GM18858 (cell line): ENCODE results near the gene GNAQ.
"Not testable (repeated sequence)": the region's sequence is repeated elsewhere in the genome, so short reads cannot be mapped to it uniquely, and the experiment has no call there.

Experiments
- ATAC-seq: cut with Tn5 transposase; IDR thresholded peaks from one replicate; pipeline ENCODE4 v1.9.1; 2021; ENCODE audit not compliant: unreplicated experiment

The GNAQ gene

DNA sequence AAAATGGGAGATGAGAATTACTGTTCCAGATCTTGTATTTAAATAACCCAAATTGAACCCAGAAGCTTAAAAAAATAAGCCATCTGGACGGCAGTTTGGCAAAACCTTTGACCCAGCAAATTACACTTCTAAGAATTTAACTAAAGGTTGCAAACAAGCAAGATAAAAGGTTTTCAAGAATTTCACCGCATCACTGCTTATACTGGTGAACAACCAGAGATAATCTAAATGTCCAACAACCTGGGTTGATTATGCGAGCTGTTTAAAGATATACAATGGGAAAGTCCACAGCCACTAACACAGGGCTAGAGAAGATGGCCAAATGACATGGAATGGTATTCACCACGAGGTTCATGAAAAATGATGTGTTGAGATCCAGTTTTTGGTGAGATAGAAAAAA is 149.3 kb downstream of the GNAQ start:
- no peak for ATAC-seq

DNA sequence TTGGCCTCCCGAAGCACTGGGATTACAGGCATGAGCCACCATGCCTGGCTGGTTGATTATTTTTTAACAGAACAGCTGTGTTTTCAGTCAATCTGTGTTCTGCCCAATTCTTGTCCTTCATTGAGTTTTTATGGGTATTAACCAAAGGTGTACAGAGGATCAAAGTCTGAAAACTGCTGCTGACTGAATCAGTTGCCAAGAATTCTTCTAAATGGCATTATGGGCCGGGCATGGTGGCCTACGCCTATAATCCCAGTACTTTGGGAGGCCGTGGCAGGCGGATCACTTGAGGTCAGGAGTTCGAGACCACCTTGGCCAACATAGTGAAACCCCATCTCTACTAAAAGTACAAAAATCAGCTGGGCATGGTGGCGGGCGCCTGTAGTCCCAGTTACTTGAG is 150.0 kb downstream of the GNAQ start:
- not testable (repeated sequence) for ATAC-seq

GRCh38 chr9:77881111-77881510 is 150.5 kb downstream of the GNAQ start:
- ATAC-seq, result no peak

- ATAC-seq, result no peak
These were observed 152.1 kb downstream of the GNAQ start for GRCh38 chr9:77879437-77879943.

DNA sequence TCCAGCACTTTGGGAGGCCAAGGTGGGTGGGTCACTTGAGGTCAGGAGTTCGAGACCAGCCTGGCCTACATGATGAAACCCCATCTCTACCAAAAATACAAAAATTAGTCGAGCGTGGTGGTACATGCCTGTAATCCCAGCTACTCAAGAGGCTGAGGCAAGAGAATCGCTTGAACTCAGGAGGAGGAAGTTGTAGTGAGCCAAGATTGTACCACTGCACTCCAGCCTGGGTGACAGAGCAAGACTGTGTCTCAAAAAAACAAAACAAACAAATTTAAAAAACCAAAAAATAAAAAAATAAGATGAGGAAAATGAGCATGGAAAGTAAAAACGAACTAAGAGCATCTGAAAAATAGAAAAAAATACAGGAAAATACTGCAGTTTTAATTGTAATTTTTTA is 152.8 kb downstream of the GNAQ start:
- ATAC-seq, result not testable (repeated sequence)

DNA sequence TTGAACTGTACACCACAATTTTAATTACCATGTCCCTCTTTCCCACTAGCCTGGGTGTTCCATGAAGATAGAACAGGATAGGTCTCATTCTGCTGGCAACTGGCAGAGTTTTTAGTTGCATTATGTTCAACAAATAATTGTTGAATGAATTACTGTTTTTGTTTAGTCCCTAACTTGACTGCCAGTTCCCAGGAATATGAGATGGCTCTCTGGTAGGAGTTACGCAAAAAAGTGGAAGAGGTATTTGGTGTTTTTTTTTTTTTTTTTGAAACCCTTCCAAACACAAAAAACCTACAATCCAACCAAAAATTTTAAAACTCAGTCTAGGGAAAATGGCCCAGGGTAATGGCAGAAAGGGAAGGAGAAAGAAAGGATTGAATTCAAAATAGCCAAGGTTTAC is 153.6 kb downstream of the GNAQ start:
- no peak for ATAC-seq

GRCh38 chr9:77876590-77876989 is 155.0 kb downstream of the GNAQ start:
- ATAC-seq, result no peak

DNA sequence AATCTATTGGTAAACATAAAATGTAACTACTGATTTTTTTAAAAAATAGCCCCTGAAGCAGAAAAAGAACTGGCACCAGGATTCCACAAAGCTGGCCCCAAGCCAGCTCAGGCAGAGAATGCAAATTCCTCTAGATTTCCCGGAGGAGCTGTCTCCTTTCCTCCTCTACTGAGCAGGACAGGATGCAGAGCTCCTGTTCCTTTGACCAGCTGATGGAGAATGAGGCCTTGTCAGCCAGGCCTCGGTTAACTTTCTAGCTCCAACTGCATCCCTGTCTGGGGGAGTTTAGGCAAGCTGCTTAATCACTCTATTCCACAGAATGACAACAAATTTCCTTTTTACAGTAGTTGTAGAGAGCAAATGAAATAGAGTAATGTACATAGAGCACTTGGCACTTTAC is 155.5 kb downstream of the GNAQ start:
- no peak for ATAC-seq

GRCh38 chr9:77872863-77873262 is 158.7 kb downstream of the GNAQ start:
- no peak for ATAC-seq

DNA sequence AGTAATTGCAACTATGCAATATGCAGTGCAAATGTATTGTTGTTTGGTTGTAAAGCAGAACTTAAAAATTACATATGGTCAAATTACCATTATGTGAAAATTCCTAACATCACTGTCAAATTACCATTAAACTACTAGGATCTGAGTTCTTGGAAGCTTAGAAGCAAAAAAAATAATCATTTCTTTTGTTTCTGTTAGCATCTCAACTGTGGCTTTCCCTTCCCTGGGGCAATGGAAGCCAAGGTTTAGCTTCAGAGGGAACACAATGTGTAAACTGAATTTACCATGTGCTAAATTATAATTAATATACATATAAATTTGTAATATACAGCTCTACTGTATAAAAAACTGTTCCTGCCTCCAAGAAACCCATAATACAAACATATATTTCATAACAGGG is 159.4 kb downstream of the GNAQ start:
- no peak for ATAC-seq

- ATAC-seq, result no peak
These were observed 160.1 kb downstream of the GNAQ start for GRCh38 chr9:77871483-77871882.

- ATAC-seq, result no peak
These were observed 164.7 kb downstream of the GNAQ start for GRCh38 chr9:77866878-77867277.

- no peak for ATAC-seq
These were observed 166.1 kb downstream of the GNAQ start for GRCh38 chr9:77865385-77866047.

DNA sequence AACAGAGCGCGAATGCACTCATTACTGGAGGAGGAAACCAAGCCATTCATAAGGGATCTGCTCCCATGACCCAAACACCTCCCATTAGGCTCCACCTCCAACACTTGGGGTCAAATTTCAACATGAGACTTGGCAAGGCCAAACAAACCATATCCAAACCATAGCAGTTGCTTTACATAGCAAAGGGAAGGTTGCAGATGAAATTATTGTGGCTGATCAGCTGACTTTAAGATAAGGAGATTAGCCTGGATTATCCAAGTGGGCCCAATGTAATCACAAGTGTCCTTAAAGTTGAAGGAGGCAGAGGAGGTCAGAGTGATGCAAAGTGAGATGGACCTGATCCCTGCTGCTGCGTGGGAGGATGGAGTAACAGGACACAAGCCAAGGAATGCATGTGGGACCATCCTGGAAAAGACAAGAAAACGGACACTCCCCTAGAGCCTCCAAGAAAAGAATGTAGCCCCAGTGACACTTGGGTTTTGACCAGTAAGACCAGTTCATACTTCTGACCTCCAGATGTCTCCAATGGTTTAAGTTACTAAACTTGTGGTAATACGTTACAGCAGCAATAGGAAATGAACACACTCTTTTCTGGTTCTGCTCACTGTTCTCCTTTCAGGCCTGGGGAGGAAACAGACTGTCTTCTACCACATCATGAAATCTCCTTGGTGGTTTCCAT is 167.3 kb downstream of the GNAQ start:
- no peak for ATAC-seq

DNA sequence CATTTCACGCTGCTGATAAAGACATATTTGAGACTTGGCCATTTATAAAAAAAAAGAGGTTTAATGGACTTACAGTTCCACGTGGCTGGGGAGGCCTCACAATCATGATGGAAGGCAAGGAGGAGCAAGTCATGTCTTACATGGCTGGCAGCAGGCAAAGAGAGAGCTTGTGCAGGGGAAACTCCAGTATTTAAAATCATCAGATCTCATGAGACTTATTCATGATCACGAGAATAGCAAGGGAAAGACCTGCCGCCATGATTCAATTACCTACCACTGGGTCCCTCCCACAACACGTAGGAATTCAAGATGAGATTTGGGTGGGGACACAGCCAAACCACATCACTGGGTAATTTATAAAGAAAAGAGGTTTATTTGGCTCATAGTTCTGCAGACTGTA is 168.0 kb downstream of the GNAQ start:
- ATAC-seq, result not testable (repeated sequence)

DNA sequence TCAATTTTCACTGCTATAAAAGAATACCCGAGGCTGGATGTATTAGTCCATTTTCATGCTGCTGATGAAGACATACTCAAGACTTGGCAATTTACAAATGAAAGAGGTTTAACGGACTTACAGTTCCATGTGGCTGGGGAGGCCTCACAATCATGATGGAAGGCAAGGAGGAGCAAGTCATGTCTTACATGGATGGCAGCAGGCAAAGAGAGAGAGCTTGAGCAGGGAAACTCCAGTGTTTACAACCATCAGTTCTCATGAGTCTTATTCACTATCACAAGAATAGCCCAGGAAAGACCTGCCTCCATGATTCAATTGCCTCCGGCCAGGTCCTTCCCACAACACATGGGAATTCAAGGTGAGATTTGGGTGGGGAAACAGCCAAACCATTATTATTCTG is 170.7 kb downstream of the GNAQ start:
- not testable (repeated sequence) for ATAC-seq

GRCh38 chr9:77857513-77858259 is 173.9 kb downstream of the GNAQ start:
- ATAC-seq, result no peak

DNA sequence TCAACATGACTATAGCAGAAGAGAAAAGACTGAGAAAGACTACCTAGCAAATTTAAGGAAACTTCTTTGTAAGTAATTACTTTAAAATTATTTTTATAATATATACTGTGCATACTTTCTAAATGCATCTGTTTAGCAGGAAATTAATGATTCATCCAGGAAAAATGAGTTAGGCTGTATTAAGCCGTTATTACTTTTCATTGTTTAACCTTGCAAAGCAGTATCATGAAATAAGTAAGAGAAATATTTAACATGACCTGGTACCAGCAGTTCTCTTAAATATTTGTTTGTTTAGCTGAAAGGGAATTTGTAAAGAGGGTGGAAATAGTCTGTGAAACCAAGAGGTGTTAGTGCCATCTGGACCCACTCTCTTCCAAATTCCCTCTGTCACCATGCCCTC is 175.0 kb downstream of the GNAQ start:
- ATAC-seq, result no peak

DNA sequence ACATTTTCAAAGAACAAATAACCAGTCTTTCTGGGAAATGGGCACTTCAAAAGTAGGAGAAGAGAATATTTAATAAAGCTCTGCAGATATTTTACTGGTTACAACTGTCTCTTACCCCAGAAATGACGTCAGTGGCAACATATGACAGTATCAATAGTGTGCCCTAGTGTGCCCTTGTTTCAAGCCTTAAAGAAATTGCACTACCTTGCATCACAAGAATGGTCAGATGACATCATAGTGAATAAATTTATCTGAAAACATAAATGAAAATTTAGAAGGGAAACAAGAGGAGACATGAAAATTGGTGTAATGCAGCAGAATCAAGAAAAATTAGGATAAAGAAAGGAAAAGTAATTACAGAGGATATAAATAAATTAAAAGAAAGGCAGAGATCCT is 176.7 kb downstream of the GNAQ start:
- no peak for ATAC-seq

DNA sequence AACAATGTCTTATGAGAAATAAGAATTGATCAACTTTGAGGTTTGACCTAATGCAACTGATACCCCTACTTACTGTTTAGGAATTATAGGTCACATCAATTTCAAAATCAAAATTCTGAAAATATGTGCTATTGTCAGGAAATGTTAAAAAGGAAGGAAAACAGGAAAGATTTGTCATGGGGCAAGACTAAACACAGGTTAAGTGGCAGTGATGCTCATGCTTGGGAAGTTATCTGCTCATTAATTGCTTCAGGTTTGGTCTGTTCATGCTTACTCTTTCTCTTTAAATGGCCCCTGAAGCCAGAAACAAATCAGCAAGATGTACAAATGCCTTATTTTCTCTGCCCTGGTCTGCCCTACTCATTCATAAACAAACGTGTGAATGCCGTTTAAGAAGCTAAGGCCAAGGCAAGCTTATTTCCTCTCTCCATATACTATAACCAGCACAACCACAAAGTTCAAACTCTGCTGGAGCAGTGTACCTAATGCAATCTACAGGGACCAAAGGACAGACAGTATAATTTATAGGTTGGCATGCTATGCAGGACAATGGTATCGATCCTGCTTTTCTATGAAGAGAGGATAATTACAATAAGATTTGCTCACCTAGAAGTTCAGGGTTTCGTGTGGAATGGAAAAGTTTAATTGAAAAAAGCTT is 177.2 kb downstream of the GNAQ start:
- ATAC-seq, result no peak

GRCh38 chr9:77853716-77854115 is 177.9 kb downstream of the GNAQ start:
- ATAC-seq, result no peak
